GM12878 (cell line): Measurements from ENCODE around the gene RAP1GAP. TPM values are rescaled to one million over a fixed set of nuclear protein-coding genes. Genes with fewer than 3 reads are reported as not detected.

Source experiments
- BCL11A ChIP-seq: IDR thresholded peaks from 2 replicates; pipeline ENCODE4 v1.6.1; 2011; ENCODE audit warnings: low read depth, low read length
- CHD2 ChIP-seq: IDR thresholded peaks from 2 replicates; pipeline ENCODE4 v1.6.1; 2011; ENCODE audit warnings: low read depth, low read length, improper control_type of control experiment, borderline replicate concordance
- CREM ChIP-seq: IDR thresholded peaks from 2 replicates; pipeline ENCODE4 v1.6.1; 2014; ENCODE audit warnings: antibody characterized with exemption, low read depth
- IKZF1 ChIP-seq: fragments of 450-650 bp; conservative IDR thresholded peaks from 2 replicates; pipeline ENCODE4 v1.6.1; 2017; ENCODE audit warnings: antibody characterized with exemption, mild to moderate bottlenecking
- LARP7 ChIP-seq: fragments of 450-650 bp; IDR thresholded peaks from 2 replicates; pipeline ENCODE4 v1.6.1; 2017; ENCODE audit warnings: mild to moderate bottlenecking
- MTA3 ChIP-seq: IDR thresholded peaks from 2 replicates; pipeline ENCODE4 v1.6.1; 2012; ENCODE audit warnings: low read length, inconsistent platforms, borderline replicate concordance
- NR2C1 ChIP-seq: fragments of 450-650 bp; IDR thresholded peaks from 2 replicates; pipeline ENCODE4 v1.6.1; 2017; ENCODE audit warnings: antibody characterized with exemption, mild to moderate bottlenecking, moderate library complexity
- RUNX3 ChIP-seq: IDR thresholded peaks from 2 replicates; pipeline ENCODE4 v1.6.1; 2012; ENCODE audit warnings: low read length, inconsistent platforms
- STAT1 ChIP-seq: fragments of 450-650 bp; conservative IDR thresholded peaks from 2 replicates; pipeline ENCODE4 v1.6.1; 2014; ENCODE audit warnings: antibody characterized with exemption, mild to moderate bottlenecking
- SUZ12 ChIP-seq: fragments of 200-600 bp; sonication (generic); IDR thresholded peaks from one replicate; pipeline ENCODE4 v1.6.1; 2018; ENCODE audit warnings: antibody characterized with exemption, mild to moderate bottlenecking; ENCODE audit not compliant: unreplicated experiment
- polyA plus RNA-seq, 11 experiments: library from polyadenylated mRNA; depleted of rRNA in 4 of 11; unstranded in 6 of 11; stranded (reverse) in 5 of 11; fragments of >200 nt; fragmentation: Nextera tagmentation in 4 of 11; fragmentation: Illumina TruSeq in 1 of 11; extraction: Ambion mirVana in 4 of 11; extraction: Trizol in 1 of 11; gene quantifications; 1 replicate in 1 of 11; 2 replicates in 10 of 11; pipeline versions ENCODE4 v1.2.1 to v1.2.3, GENCODE V29; 2011 to 2016; ENCODE audit warnings: inconsistent platforms in 2 of 11, missing spikeins in 2 of 11, low read depth in 1 of 11
- total RNA-seq, 4 experiments: library from RNA; depleted of rRNA in 3 of 4; stranded (reverse); fragments of >200 nt in 3 of 4; fragmentation: Illumina TruSeq in 1 of 4; extraction: Trizol in 1 of 4; gene quantifications; 2 replicates each; pipeline versions ENCODE4 v1.2.1 to v1.2.3, GENCODE V29; 2013 to 2021
- TF ChIP-seq, protein P1 (sequence below): fragments of 450-650 bp; IDR thresholded peaks from 2 replicates; pipeline ENCODE4 v1.6.1; 2017; ENCODE audit warnings: mild to moderate bottlenecking, moderate library complexity
- TF ChIP-seq, protein P2 (sequence below): fragments of 450-650 bp; conservative IDR thresholded peaks from 2 replicates; pipeline ENCODE4 v1.6.1; 2017; ENCODE audit warnings: mild to moderate bottlenecking, moderate library complexity
- TF ChIP-seq, protein P3 (sequence below): IDR thresholded peaks from 2 replicates; pipeline ENCODE4 v1.6.1; 2012; ENCODE audit warnings: low read depth, low read length, improper control_type of control experiment
- TF ChIP-seq, protein P4 (sequence below): IDR thresholded peaks from 2 replicates; pipeline ENCODE4 v1.6.1; 2012; ENCODE audit warnings: low read depth, low read length, improper control_type of control experiment
- TF ChIP-seq, protein P5 (sequence below): fragments of 450-650 bp; IDR thresholded peaks from 2 replicates; pipeline ENCODE4 v1.6.1; 2017; ENCODE audit warnings: mild to moderate bottlenecking, moderate library complexity
- TF ChIP-seq, protein P6 (sequence below): fragments of 450-650 bp; IDR thresholded peaks from 2 replicates; pipeline ENCODE4 v1.6.1; 2016; ENCODE audit warnings: mild to moderate bottlenecking

Gene RAP1GAP
- total and polyA plus RNA-seq, 10 of the 15 experiments (the other 5 are each of a cell fraction or from before 2014, with no cell fraction given) = 0.04 to 0.96 (median 0.09) TPM; not detected in 3

DNA sequence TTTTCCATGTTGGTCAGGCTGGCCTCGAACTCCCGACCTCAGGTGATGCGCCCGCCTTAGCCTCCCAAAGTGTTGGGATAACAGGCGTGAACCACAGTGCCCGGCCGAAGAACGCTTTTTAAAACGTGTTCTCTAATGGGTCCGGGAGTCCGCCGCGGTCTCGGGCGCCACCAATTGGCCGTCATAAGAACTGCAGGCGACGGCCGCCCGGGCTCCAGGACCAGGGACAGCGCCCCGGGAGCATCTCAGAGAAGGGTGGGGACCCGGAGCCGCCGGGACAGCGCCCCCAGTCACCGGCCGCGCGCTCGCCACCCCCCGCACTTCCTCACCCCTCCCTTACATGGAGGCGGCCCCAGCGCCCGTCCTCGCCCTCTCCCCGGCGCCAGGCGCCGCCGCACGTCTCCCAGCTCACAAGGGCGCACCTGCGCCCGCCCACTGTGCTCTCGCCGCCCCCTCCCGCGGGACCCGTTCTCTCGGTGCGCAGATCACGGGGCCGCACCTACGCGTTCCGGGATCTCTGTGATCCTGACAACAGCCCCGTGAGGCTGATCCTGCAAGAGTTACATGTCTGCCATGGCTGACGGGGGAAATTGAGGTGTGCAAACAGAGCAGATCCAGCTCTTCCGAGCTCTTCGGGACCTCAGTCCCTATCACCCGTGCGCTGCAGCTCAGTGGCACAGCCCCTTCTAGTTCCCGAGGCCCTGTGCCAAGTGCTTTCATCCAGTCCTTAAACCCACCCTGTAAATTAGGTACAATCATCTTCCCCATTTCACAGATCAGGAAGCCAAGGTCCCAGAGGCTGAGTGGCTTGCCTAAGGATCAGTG lies 9.8 kb downstream of the RAP1GAP start (continued):
- TF ChIP-seq MTA3 (no peak), RUNX3 (peak; percentile 30; the same call in 1 of the 2 replicates), BCL11A (no peak), LARP7 (peak; percentile 74; the same call in 1 of the 2 replicates), CREM (peak; percentile 33; the same call in 1 of the 2 replicates), IKZF1 (peak; percentile 75), STAT1 (0 out of 2 replicates have a peak, but pooled peaks have one; percentile 42), SUZ12 (no peak), CHD2 (peak; percentile 81), NR2C1 (no peak)
- TF ChIP-seq, protein P1, sequence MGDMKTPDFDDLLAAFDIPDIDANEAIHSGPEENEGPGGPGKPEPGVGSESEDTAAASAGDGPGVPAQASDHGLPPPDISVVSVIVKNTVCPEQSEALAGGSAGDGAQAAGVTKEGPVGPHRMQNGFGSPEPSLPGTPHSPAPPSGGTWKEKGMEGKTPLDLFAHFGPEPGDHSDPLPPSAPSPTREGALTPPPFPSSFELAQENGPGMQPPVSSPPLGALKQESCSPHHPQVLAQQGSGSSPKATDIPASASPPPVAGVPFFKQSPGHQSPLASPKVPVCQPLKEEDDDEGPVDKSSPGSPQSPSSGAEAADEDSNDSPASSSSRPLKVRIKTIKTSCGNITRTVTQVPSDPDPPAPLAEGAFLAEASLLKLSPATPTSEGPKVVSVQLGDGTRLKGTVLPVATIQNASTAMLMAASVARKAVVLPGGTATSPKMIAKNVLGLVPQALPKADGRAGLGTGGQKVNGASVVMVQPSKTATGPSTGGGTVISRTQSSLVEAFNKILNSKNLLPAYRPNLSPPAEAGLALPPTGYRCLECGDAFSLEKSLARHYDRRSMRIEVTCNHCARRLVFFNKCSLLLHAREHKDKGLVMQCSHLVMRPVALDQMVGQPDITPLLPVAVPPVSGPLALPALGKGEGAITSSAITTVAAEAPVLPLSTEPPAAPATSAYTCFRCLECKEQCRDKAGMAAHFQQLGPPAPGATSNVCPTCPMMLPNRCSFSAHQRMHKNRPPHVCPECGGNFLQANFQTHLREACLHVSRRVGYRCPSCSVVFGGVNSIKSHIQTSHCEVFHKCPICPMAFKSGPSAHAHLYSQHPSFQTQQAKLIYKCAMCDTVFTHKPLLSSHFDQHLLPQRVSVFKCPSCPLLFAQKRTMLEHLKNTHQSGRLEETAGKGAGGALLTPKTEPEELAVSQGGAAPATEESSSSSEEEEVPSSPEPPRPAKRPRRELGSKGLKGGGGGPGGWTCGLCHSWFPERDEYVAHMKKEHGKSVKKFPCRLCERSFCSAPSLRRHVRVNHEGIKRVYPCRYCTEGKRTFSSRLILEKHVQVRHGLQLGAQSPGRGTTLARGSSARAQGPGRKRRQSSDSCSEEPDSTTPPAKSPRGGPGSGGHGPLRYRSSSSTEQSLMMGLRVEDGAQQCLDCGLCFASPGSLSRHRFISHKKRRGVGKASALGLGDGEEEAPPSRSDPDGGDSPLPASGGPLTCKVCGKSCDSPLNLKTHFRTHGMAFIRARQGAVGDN = no peak
- TF ChIP-seq, protein P2, sequence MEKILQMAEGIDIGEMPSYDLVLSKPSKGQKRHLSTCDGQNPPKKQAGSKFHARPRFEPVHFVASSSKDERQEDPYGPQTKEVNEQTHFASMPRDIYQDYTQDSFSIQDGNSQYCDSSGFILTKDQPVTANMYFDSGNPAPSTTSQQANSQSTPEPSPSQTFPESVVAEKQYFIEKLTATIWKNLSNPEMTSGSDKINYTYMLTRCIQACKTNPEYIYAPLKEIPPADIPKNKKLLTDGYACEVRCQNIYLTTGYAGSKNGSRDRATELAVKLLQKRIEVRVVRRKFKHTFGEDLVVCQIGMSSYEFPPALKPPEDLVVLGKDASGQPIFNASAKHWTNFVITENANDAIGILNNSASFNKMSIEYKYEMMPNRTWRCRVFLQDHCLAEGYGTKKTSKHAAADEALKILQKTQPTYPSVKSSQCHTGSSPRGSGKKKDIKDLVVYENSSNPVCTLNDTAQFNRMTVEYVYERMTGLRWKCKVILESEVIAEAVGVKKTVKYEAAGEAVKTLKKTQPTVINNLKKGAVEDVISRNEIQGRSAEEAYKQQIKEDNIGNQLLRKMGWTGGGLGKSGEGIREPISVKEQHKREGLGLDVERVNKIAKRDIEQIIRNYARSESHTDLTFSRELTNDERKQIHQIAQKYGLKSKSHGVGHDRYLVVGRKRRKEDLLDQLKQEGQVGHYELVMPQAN = peak; percentile 79
- TF ChIP-seq, protein P3, sequence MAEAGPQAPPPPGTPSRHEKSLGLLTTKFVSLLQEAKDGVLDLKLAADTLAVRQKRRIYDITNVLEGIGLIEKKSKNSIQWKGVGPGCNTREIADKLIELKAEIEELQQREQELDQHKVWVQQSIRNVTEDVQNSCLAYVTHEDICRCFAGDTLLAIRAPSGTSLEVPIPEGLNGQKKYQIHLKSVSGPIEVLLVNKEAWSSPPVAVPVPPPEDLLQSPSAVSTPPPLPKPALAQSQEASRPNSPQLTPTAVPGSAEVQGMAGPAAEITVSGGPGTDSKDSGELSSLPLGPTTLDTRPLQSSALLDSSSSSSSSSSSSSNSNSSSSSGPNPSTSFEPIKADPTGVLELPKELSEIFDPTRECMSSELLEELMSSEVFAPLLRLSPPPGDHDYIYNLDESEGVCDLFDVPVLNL = no peak
- TF ChIP-seq, protein P4, sequence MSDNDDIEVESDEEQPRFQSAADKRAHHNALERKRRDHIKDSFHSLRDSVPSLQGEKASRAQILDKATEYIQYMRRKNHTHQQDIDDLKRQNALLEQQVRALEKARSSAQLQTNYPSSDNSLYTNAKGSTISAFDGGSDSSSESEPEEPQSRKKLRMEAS = peak; percentile 63; the same call in 1 of the 2 replicates
- TF ChIP-seq, protein P5, sequence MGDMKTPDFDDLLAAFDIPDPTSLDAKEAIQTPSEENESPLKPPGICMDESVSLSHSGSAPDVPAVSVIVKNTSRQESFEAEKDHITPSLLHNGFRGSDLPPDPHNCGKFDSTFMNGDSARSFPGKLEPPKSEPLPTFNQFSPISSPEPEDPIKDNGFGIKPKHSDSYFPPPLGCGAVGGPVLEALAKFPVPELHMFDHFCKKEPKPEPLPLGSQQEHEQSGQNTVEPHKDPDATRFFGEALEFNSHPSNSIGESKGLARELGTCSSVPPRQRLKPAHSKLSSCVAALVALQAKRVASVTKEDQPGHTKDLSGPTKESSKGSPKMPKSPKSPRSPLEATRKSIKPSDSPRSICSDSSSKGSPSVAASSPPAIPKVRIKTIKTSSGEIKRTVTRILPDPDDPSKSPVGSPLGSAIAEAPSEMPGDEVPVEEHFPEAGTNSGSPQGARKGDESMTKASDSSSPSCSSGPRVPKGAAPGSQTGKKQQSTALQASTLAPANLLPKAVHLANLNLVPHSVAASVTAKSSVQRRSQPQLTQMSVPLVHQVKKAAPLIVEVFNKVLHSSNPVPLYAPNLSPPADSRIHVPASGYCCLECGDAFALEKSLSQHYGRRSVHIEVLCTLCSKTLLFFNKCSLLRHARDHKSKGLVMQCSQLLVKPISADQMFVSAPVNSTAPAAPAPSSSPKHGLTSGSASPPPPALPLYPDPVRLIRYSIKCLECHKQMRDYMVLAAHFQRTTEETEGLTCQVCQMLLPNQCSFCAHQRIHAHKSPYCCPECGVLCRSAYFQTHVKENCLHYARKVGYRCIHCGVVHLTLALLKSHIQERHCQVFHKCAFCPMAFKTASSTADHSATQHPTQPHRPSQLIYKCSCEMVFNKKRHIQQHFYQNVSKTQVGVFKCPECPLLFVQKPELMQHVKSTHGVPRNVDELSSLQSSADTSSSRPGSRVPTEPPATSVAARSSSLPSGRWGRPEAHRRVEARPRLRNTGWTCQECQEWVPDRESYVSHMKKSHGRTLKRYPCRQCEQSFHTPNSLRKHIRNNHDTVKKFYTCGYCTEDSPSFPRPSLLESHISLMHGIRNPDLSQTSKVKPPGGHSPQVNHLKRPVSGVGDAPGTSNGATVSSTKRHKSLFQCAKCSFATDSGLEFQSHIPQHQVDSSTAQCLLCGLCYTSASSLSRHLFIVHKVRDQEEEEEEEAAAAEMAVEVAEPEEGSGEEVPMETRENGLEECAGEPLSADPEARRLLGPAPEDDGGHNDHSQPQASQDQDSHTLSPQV = 0 out of 2 replicates have a peak, but pooled peaks have one; percentile 71
- TF ChIP-seq, protein P6, sequence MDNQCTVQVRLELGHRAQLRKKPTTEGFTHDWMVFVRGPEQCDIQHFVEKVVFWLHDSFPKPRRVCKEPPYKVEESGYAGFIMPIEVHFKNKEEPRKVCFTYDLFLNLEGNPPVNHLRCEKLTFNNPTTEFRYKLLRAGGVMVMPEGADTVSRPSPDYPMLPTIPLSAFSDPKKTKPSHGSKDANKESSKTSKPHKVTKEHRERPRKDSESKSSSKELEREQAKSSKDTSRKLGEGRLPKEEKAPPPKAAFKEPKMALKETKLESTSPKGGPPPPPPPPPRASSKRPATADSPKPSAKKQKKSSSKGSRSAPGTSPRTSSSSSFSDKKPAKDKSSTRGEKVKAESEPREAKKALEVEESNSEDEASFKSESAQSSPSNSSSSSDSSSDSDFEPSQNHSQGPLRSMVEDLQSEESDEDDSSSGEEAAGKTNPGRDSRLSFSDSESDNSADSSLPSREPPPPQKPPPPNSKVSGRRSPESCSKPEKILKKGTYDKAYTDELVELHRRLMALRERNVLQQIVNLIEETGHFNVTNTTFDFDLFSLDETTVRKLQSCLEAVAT = peak; percentile 91
